SU-DHL-6 (cell line): ENCODE results near the gene CACNA1C.

ENCODE experiments used
- CTCF ChIP-seq: fragments of 200-600 bp; sonication (generic); IDR thresholded peaks from one replicate; pipeline ENCODE4 v1.5.1; 2017; ENCODE audit warnings: antibody characterized with exemption, mild to moderate bottlenecking, low read length, moderate library complexity; ENCODE audit not compliant: insufficient read depth, poor library complexity, severe bottlenecking
- EZH2phosphoT487 ChIP-seq: fragments of 200-600 bp; sonication (generic), shearing (Covaris generic); conservative IDR thresholded peaks from 2 replicates; pipeline ENCODE4 v1.6.1; 2018; ENCODE audit warnings: mild to moderate bottlenecking, antibody characterized with exemption, low read length, moderate library complexity, mixed read lengths

GRCh38 chr12:2009623-2010022, 43.2 kb upstream of the CACNA1C start:
- no peak for TF ChIP-seq CTCF
- TF ChIP-seq EZH2phosphoT487, result no peak
